ENCODE measurements around the gene LRRN4CL.

Gene LRRN4CL

GRCh38 chr11:62724171-62724570 lies 34.8 kb upstream of the LRRN4CL start:
- Histone ChIP-seq H3K36me3 (ENCODE audit: control insufficient read depth, insufficient read depth, low read length) (peaks cover 61% of the 10 kb centered on the region), H3K27ac (ENCODE audit: low read depth, low read length, severe bottlenecking) (no peak overlapping the region), H3K4me3 (ENCODE audit: extremely low read depth, insufficient read depth, low read length, poor library complexity, severe bottlenecking) (no peak overlapping the region), H3K4me1 (ENCODE audit: control insufficient read depth, insufficient read depth, low read length, poor library complexity, severe bottlenecking) (peaks cover 5% of the 10 kb centered on the region), H3K9me3 (ENCODE audit: control insufficient read depth, low read length) (no peaks in the 10 kb centered on the region)
- 82 to 96% methylated on average over 5 of the region's 8 CpGs for WGBS, 2 experiments (ENCODE audit: insufficient coverage in 2 of 2)

- Histone ChIP-seq H3K9me3 (ENCODE audit: control insufficient read depth, low read length) (no peaks in the 10 kb centered on the region), H3K4me1 (ENCODE audit: control insufficient read depth, insufficient read depth, low read length, poor library complexity, severe bottlenecking) (peaks cover 5% of the 10 kb centered on the region), H3K27ac (ENCODE audit: low read depth, low read length, severe bottlenecking) (peak overlapping the region; percentile 73), H3K4me3 (ENCODE audit: extremely low read depth, insufficient read depth, low read length, poor library complexity, severe bottlenecking) (no peak overlapping the region), H3K36me3 (ENCODE audit: control insufficient read depth, insufficient read depth, low read length) (peaks cover 82% of the 10 kb centered on the region)
- WGBS, 2 experiments (ENCODE audit: insufficient coverage in 2 of 2) = 83 to 86% methylated on average over 3 to 4 of the region's 7 CpGs
Measured at GRCh38 chr11:62721994-62722393, 32.7 kb upstream of the LRRN4CL start.

GRCh38 chr11:62719302-62719978 lies 30.1 kb upstream of the LRRN4CL start:
- Histone ChIP-seq H3K27ac (ENCODE audit: low read depth, low read length, severe bottlenecking) (no peak overlapping the region), H3K4me1 (ENCODE audit: control insufficient read depth, insufficient read depth, low read length, poor library complexity, severe bottlenecking) (peaks cover 5% of the 10 kb centered on the region), H3K36me3 (ENCODE audit: control insufficient read depth, insufficient read depth, low read length) (peaks cover 95% of the 10 kb centered on the region), H3K4me3 (ENCODE audit: extremely low read depth, insufficient read depth, low read length, poor library complexity, severe bottlenecking) (no peak overlapping the region), H3K9me3 (ENCODE audit: control insufficient read depth, low read length) (no peaks in the 10 kb centered on the region)
- 71 to 100% methylated on average over 1 to 2 of the region's 2 CpGs for WGBS, 2 experiments (ENCODE audit: insufficient coverage in 2 of 2)

GRCh38 chr11:62716816-62717215 lies 27.5 kb upstream of the LRRN4CL start:
- Histone ChIP-seq H3K9me3 (ENCODE audit: control insufficient read depth, low read length) (no peaks in the 10 kb centered on the region), H3K36me3 (ENCODE audit: control insufficient read depth, insufficient read depth, low read length) (peaks cover 99% of the 10 kb centered on the region), H3K27ac (ENCODE audit: low read depth, low read length, severe bottlenecking) (no peak overlapping the region), H3K4me3 (ENCODE audit: extremely low read depth, insufficient read depth, low read length, poor library complexity, severe bottlenecking) (no peak overlapping the region), H3K4me1 (ENCODE audit: control insufficient read depth, insufficient read depth, low read length, poor library complexity, severe bottlenecking) (no peaks in the 10 kb centered on the region)
- WGBS, 2 experiments (ENCODE audit: insufficient coverage in 2 of 2) = 94 to 99% methylated on average over 6 to 10 of the region's 11 CpGs

GRCh38 chr11:62716206-62716605 lies 26.9 kb upstream of the LRRN4CL start:
- H3K27ac ChIP-seq (ENCODE audit: low read depth, low read length, severe bottlenecking) = no peak overlapping the region
- no peak overlapping the region for H3K4me3 ChIP-seq (ENCODE audit: extremely low read depth, insufficient read depth, low read length, poor library complexity, severe bottlenecking)
- peaks cover 99% of the 10 kb centered on the region for H3K36me3 ChIP-seq (ENCODE audit: control insufficient read depth, insufficient read depth, low read length)
- no peaks in the 10 kb centered on the region for H3K9me3 ChIP-seq (ENCODE audit: control insufficient read depth, low read length)
- WGBS, 2 experiments (ENCODE audit: insufficient coverage in 2 of 2) = 94 to 95% methylated on average over 2 to 4 of the region's 5 CpGs
- no peaks in the 10 kb centered on the region for H3K4me1 ChIP-seq (ENCODE audit: control insufficient read depth, insufficient read depth, low read length, poor library complexity, severe bottlenecking)

- no peak overlapping the region for H3K27ac ChIP-seq (ENCODE audit: low read depth, low read length, severe bottlenecking)
- no peaks in the 10 kb centered on the region for H3K4me1 ChIP-seq (ENCODE audit: control insufficient read depth, insufficient read depth, low read length, poor library complexity, severe bottlenecking)
- WGBS, 2 experiments (ENCODE audit: insufficient coverage in 2 of 2) = 98% methylated on average over 14 to 18 of the region's 24 CpGs
- no peak overlapping the region for H3K4me3 ChIP-seq (ENCODE audit: extremely low read depth, insufficient read depth, low read length, poor library complexity, severe bottlenecking)
- no peaks in the 10 kb centered on the region for H3K9me3 ChIP-seq (ENCODE audit: control insufficient read depth, low read length)
- peaks cover 99% of the 10 kb centered on the region for H3K36me3 ChIP-seq (ENCODE audit: control insufficient read depth, insufficient read depth, low read length)
Measured at GRCh38 chr11:62715150-62716130, 26.1 kb upstream of the LRRN4CL start.

GRCh38 chr11:62713343-62713742 lies 24.0 kb upstream of the LRRN4CL start:
- no CpG with 5 or more reads among the region's 2 CpGs for WGBS, 2 experiments (ENCODE audit: insufficient coverage in 2 of 2)
- Histone ChIP-seq H3K27ac (ENCODE audit: low read depth, low read length, severe bottlenecking) (no peak overlapping the region), H3K36me3 (ENCODE audit: control insufficient read depth, insufficient read depth, low read length) (peaks cover 88% of the 10 kb centered on the region)

GRCh38 chr11:62712861-62713260 lies 23.5 kb upstream of the LRRN4CL start:
- Histone ChIP-seq H3K4me1 (ENCODE audit: control insufficient read depth, insufficient read depth, low read length, poor library complexity, severe bottlenecking) (no peaks in the 10 kb centered on the region), H3K4me3 (ENCODE audit: extremely low read depth, insufficient read depth, low read length, poor library complexity, severe bottlenecking) (no peak overlapping the region), H3K9me3 (ENCODE audit: control insufficient read depth, low read length) (no peaks in the 10 kb centered on the region), H3K27ac (ENCODE audit: low read depth, low read length, severe bottlenecking) (no peak overlapping the region), H3K36me3 (ENCODE audit: control insufficient read depth, insufficient read depth, low read length) (peaks cover 88% of the 10 kb centered on the region)
- WGBS, 2 experiments (ENCODE audit: insufficient coverage in 2 of 2) = 93 to 95% methylated on average over 3 of the region's 3 CpGs

More at GRCh38 chr11:62713343-62713742, 24.0 kb upstream of the LRRN4CL start:
- no peak overlapping the region for H3K4me3 ChIP-seq (ENCODE audit: extremely low read depth, insufficient read depth, low read length, poor library complexity, severe bottlenecking)
- no peaks in the 10 kb centered on the region for H3K4me1 ChIP-seq (ENCODE audit: control insufficient read depth, insufficient read depth, low read length, poor library complexity, severe bottlenecking)
- no peaks in the 10 kb centered on the region for H3K9me3 ChIP-seq (ENCODE audit: control insufficient read depth, low read length)

GRCh38 chr11:62712276-62712812 lies 23.0 kb upstream of the LRRN4CL start:
- Histone ChIP-seq H3K36me3 (ENCODE audit: control insufficient read depth, insufficient read depth, low read length) (peaks cover 86% of the 10 kb centered on the region), H3K9me3 (ENCODE audit: control insufficient read depth, low read length) (no peaks in the 10 kb centered on the region), H3K4me3 (ENCODE audit: extremely low read depth, insufficient read depth, low read length, poor library complexity, severe bottlenecking) (no peak overlapping the region), H3K27ac (ENCODE audit: low read depth, low read length, severe bottlenecking) (no peak overlapping the region), H3K4me1 (ENCODE audit: control insufficient read depth, insufficient read depth, low read length, poor library complexity, severe bottlenecking) (peaks cover 3% of the 10 kb centered on the region)
- WGBS, 2 experiments (ENCODE audit: insufficient coverage in 2 of 2) = 96 to 100% methylated on average over 4 to 5 of the region's 6 CpGs

- H3K36me3 ChIP-seq (ENCODE audit: control insufficient read depth, insufficient read depth, low read length) = peaks cover 66% of the 10 kb centered on the region
- H3K9me3 ChIP-seq (ENCODE audit: control insufficient read depth, low read length) = no peaks in the 10 kb centered on the region
- H3K27ac ChIP-seq (ENCODE audit: low read depth, low read length, severe bottlenecking) = peak overlapping the region; percentile 98
- peaks cover 3% of the 10 kb centered on the region for H3K4me1 ChIP-seq (ENCODE audit: control insufficient read depth, insufficient read depth, low read length, poor library complexity, severe bottlenecking)
- H3K4me3 ChIP-seq (ENCODE audit: extremely low read depth, insufficient read depth, low read length, poor library complexity, severe bottlenecking) = peak overlapping the region; percentile 21
- WGBS, 2 experiments (ENCODE audit: insufficient coverage in 2 of 2) = 88% methylated on average over 7 of the region's 7 CpGs
Measured at GRCh38 chr11:62710001-62710345, 20.6 kb upstream of the LRRN4CL start.
